K562 (cell line): ENCODE measurements around the gene SCUBE2. TPM values are rescaled to one million over a fixed set of nuclear protein-coding genes. Genes with fewer than 3 reads are reported as not detected.

Experiments
- ATAC-seq: fragments of 200-7000 bp; cut with Tn5 transposase; 3 replicates; pipeline ENCODE4 v1.9.1; 2020; ENCODE audit warnings: moderate library complexity
- BruUV-seq: library from RNA; stranded (reverse); fragments of 400-500 nt; replicated peaks from 2 replicates; lab custom pipeline; 2021; lab: Mats Ljungman, UMichigan
- CTCF ChIA-PET: fragments of 300-600 bp; formaldehyde crosslinking; extraction: SDS; loops from one replicate; lab custom pipeline; 2021; ENCODE audit warnings: low intra/inter-chr PET ratio; lab: Yijun Ruan, JAX
- POLR2A ChIA-PET: fragments of 300-600, 350-650 bp; sonication (Branson Sonifier 250); formaldehyde crosslinking; extraction: SDS; loops from one replicate; lab custom pipeline; 2021; ENCODE audit warnings: antibody characterized with exemption, inconsistent platforms; lab: Yijun Ruan, JAX
- DNase-seq, 4 experiments: peaks; one replicate each; pipeline versions ENCODE4 v3.0.0 to v3.0.0-alpha.2; 2011 to 2018; ENCODE audit warnings: low spot score in 3 of 4, mixed read lengths in 3 of 4; ENCODE audit errors: extremely low read depth in 1 of 4
- FAIRE-seq: peaks from 2 replicates; lab custom pipeline; 2011; peaks lifted over from hg19 to GRCh38; lab: Jason Lieb, UNC
- H2AFZ ChIP-seq: 2 replicates; pipeline ENCODE4 v1.6.0; 2011; ENCODE audit warnings: low read depth, low read length, control low read depth, inconsistent platforms
- H3K27ac ChIP-seq: fragments of 200-600 bp; 3 replicates; pipeline ENCODE4 v1.8.0; 2011; ENCODE audit warnings: low read depth, mild to moderate bottlenecking, control low read depth, inconsistent platforms, low read length, moderate library complexity, mixed read lengths; ENCODE audit errors: extremely low read depth
- H3K27me3 ChIP-seq, 2 experiments: fragments of 300-600 bp in 1 of 2; 2 replicates in 1 of 2; 3 replicates in 1 of 2; pipeline versions ENCODE4 v1.6.0 to v1.8.0; 2011; ENCODE audit warnings: inconsistent platforms in 2 of 2, low read length in 2 of 2, mild to moderate bottlenecking in 1 of 2, mixed read lengths in 1 of 2, moderate library complexity in 1 of 2; ENCODE audit not compliant: control insufficient read depth in 2 of 2, insufficient read depth in 2 of 2
- H3K36me3 ChIP-seq: fragments of 300-600 bp; 3 replicates; pipeline ENCODE4 v1.8.0; 2011; ENCODE audit warnings: mild to moderate bottlenecking, low read length, inconsistent platforms; ENCODE audit not compliant: control insufficient read depth, insufficient read depth
- H3K4me1 ChIP-seq, 2 experiments: fragments of 200-600 bp in 1 of 2; replicated peaks in 1 of 2; 2 replicates in 1 of 2; 3 replicates in 1 of 2; pipeline versions ENCODE4 v1.5.1 to v1.8.0; 2011; ENCODE audit warnings: inconsistent platforms in 2 of 2, low read length in 2 of 2, mild to moderate bottlenecking in 1 of 2, mixed read lengths in 1 of 2, moderate library complexity in 1 of 2; ENCODE audit not compliant: control insufficient read depth in 2 of 2, insufficient read depth in 2 of 2
- H3K4me2 ChIP-seq: 2 replicates; pipeline ENCODE4 v1.6.1; 2011; ENCODE audit warnings: low read length, control low read depth, inconsistent platforms, mixed read lengths; ENCODE audit not compliant: insufficient read depth
- H3K4me3 ChIP-seq: fragments of 200-600 bp; sonication (generic), shearing (Covaris generic); 2 replicates; pipeline ENCODE4 v1.5.1; 2016; ENCODE audit warnings: control low read depth, inconsistent platforms
- H3K79me2 ChIP-seq: fragments of 200-600 bp; 3 replicates; pipeline ENCODE4 v1.8.0; 2011; ENCODE audit warnings: low read length, inconsistent platforms; ENCODE audit not compliant: control insufficient read depth, insufficient read depth
- H3K9ac ChIP-seq, 2 experiments: 2 replicates each; pipeline versions ENCODE4 v1.6.0 to v1.6.1; 2011; ENCODE audit warnings: low read depth in 2 of 2, low read length in 2 of 2, control low read depth in 1 of 2, inconsistent platforms in 1 of 2, mild to moderate bottlenecking in 1 of 2, mixed read lengths in 1 of 2; ENCODE audit not compliant: insufficient read depth in 1 of 2
- H3K9me1 ChIP-seq: one replicate; pipeline ENCODE4 v1.6.0; 2011; ENCODE audit warnings: inconsistent platforms, mild to moderate bottlenecking, low read length, moderate library complexity; ENCODE audit not compliant: control insufficient read depth, insufficient read depth
- H3K9me3 ChIP-seq: replicated peaks from 2 replicates; pipeline ENCODE4 v1.5.1; 2011; ENCODE audit warnings: low read depth, low read length, inconsistent platforms; ENCODE audit not compliant: control insufficient read depth, insufficient read depth
- H4K20me1 ChIP-seq: replicated peaks from 2 replicates; pipeline ENCODE4 v1.6.1; 2011; ENCODE audit warnings: low read length, inconsistent platforms, mixed read lengths; ENCODE audit not compliant: control insufficient read depth, insufficient read depth
- CHD1 ChIP-seq: fragments of 200-600 bp; sonication (generic); IDR thresholded peaks from one replicate; pipeline ENCODE4 v1.6.1; 2012; ENCODE audit warnings: mild to moderate bottlenecking, moderate library complexity, low read length, inconsistent platforms
- MTA1 ChIP-seq: fragments of 450-650 bp; IDR thresholded peaks from 2 replicates; pipeline ENCODE4 v1.6.1; 2017; ENCODE audit warnings: borderline replicate concordance
- MYBL2 ChIP-seq, 2 experiments: fragments of 450-650 bp in 1 of 2; sonication (generic) in 1 of 2; formaldehyde crosslinking in 1 of 2; IDR thresholded peaks; 2 replicates each; pipeline versions ENCODE4 v1.6.1 to v1.8.1; 2017 to 2022; ENCODE audit warnings: borderline replicate concordance in 1 of 2, inconsistent platforms in 1 of 2, low read depth in 1 of 2, mild to moderate bottlenecking in 1 of 2, missing genetic modification reagents in 1 of 2, moderate library complexity in 1 of 2
- RNF2 ChIP-seq: sonication (generic); IDR thresholded peaks from 2 replicates; pipeline ENCODE4 v1.6.1; 2016
- SUPT5H ChIP-seq: fragments of 450-650 bp; IDR thresholded peaks from 2 replicates; pipeline ENCODE4 v1.6.1; 2016
- WGBS: fragments of 100-300 bp; shearing (Covaris generic); methylation state at CpG from one replicate; pipeline ENCODE4 v1.1.6; 2016; ENCODE audit warnings: low coverage, mixed read lengths; ENCODE audit not compliant: insufficient coverage; ENCODE audit errors: missing lambda C conversion rate; 5-methylcytosine and 5-hydroxymethylcytosine counted together
- in situ Hi-C: fragments of 300-500 bp; cut with MboI; formaldehyde crosslinking; loops from 4 replicates; pipeline ENCODE4 v1.15.0; 2018; ENCODE audit warnings: inconsistent platforms, mixed read lengths
- intact Hi-C: fragments of 100-400 bp; cut with micrococcal nuclease; formaldehyde crosslinking; loops from 2 replicates; pipeline ENCODE4 v1.14.2; 2022
- polyA plus RNA-seq, 8 experiments: library from polyadenylated mRNA; depleted of rRNA in 4 of 8; stranded (reverse) in 5 of 8; unstranded in 3 of 8; fragments of >200 nt; fragmentation: Nextera tagmentation in 2 of 8; fragmentation: Illumina TruSeq in 1 of 8; extraction: Ambion mirVana in 2 of 8; extraction: Trizol in 1 of 8; gene quantifications; 2 replicates each; pipeline versions ENCODE4 v1.2.1 to v1.2.3, GENCODE V29; 2011 to 2014; ENCODE audit warnings: inconsistent platforms in 1 of 8, missing spikeins in 1 of 8
- total RNA-seq, 7 experiments: library from RNA; depleted of rRNA in 6 of 7; stranded (reverse); fragments of >200 nt in 6 of 7; fragmentation: Illumina TruSeq in 2 of 7; extraction: Trizol in 2 of 7; gene quantifications; 2 replicates each; pipeline versions ENCODE4 v1.2.1 to v1.2.3, GENCODE V29; 2011 to 2021; ENCODE audit warnings: low replicate concordance in 1 of 7
- TF ChIP-seq, protein P1 (sequence below): fragments of 250-450 bp; sonication (Bioruptor Pico); IDR thresholded peaks from 2 replicates; pipeline ENCODE4 v1.8.0; 2021; ENCODE audit warnings: mild to moderate bottlenecking, moderate library complexity
- TF ChIP-seq, protein P2 (sequence below): fragments of 250-450 bp; sonication (Bioruptor Pico); IDR thresholded peaks from 2 replicates; pipeline ENCODE4 v1.8.0; 2021; ENCODE audit warnings: borderline replicate concordance, mild to moderate bottlenecking, moderate library complexity; ENCODE audit not compliant: poor library complexity, severe bottlenecking

Gene SCUBE2
- total and polyA plus RNA-seq, 9 of the 15 experiments (the other 6 are each of a cell fraction or from before 2014, with no cell fraction given), result 0.06 to 0.40 (median 0.07) TPM; not detected in 6

DNA sequence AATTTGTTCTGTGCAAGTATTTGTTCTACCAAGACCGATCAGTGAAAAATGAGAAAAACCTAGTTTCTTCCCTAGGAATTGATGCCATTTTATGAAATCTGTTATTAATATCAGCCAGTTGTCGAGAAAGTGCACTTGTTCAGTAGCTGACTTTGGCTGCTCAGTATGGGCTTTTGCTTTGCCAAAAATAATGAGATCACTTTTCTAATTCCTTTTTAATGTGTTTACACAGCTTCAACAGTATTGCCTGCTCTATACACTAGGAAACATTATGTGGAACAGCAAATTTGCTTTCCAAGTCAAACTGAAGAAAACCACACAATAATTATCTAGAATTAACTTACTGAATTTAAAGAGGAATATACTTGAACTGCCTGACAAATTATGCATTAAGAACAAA, 34.4 kb downstream of the SCUBE2 start (continued):
- TF ChIP-seq RNF2 (no peak), SUPT5H (no peak)
- TF ChIP-seq, all 486 proteins: peak for 0

GRCh38 chr11:9056467-9056866, 34.9 kb downstream of the SCUBE2 start:
- no peak for FAIRE-seq
- ATAC-seq, result no peak
- intact Hi-C loops, result no loop called here
- no peaks in the 10 kb centered on the region for H3K9me3 ChIP-seq
- in situ Hi-C loops, result no loop called here
- peaks cover 24 to 53% of the 10 kb centered on the region in 2 experiments for H3K27me3 ChIP-seq
- H3K4me1 ChIP-seq, result no peaks in the 10 kb centered on the region
- whole genome bisulfite sequencing, result 7% methylated on average over 6 of the region's 6 CpGs
- no peaks in the 10 kb centered on the region for H3K79me2 ChIP-seq
- H3K9me1 ChIP-seq, result no peaks in the 10 kb centered on the region
- TF ChIP-seq MYBL2 (IDR thresholded peaks at IDR 0.05; ENCODE audit: low read depth) (no peak), MYBL2 (CRISPR knock-in tag; IDR thresholded peaks at IDR 0.05; ENCODE audit: borderline replicate concordance) (no peak), CHD1 (no peak), MTA1 (no peak)
- TF ChIP-seq, protein P1, sequence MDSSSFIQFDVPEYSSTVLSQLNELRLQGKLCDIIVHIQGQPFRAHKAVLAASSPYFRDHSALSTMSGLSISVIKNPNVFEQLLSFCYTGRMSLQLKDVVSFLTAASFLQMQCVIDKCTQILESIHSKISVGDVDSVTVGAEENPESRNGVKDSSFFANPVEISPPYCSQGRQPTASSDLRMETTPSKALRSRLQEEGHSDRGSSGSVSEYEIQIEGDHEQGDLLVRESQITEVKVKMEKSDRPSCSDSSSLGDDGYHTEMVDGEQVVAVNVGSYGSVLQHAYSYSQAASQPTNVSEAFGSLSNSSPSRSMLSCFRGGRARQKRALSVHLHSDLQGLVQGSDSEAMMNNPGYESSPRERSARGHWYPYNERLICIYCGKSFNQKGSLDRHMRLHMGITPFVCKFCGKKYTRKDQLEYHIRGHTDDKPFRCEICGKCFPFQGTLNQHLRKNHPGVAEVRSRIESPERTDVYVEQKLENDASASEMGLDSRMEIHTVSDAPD, result no peak
- TF ChIP-seq, protein P2, sequence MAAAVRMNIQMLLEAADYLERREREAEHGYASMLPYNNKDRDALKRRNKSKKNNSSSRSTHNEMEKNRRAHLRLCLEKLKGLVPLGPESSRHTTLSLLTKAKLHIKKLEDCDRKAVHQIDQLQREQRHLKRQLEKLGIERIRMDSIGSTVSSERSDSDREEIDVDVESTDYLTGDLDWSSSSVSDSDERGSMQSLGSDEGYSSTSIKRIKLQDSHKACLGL (CRISPR knock-in tag), result no peak
- no peak overlapping the region for H3K4me2 ChIP-seq
- CTCF ChIA-PET, result no interaction called here
- no peaks in the 10 kb centered on the region for H4K20me1 ChIP-seq
- BruUV-seq, result no TSS peak
- H3K27ac ChIP-seq, result no peak overlapping the region
- no peak overlapping the region for H3K9ac ChIP-seq
- DNase-seq, result no peak
- no peaks in the 10 kb centered on the region for H3K36me3 ChIP-seq
- POLR2A ChIA-PET, result no interaction called here
- no peak overlapping the region for H2AFZ ChIP-seq
- no peak overlapping the region for H3K4me3 ChIP-seq
